Measurements from ENCODE around the gene ZNF831.

ZNF831 gene

GRCh38 chr20:59131551-59132285 is 31.9 kb upstream of the ZNF831 start:
- no peak overlapping the region for H3K4me3 ChIP-seq (ENCODE audit: low read length)
- TF ChIP-seq ZNF274 (IDR thresholded peaks at IDR 0.05; ENCODE audit: low read depth, low read length) = no peak

DNA sequence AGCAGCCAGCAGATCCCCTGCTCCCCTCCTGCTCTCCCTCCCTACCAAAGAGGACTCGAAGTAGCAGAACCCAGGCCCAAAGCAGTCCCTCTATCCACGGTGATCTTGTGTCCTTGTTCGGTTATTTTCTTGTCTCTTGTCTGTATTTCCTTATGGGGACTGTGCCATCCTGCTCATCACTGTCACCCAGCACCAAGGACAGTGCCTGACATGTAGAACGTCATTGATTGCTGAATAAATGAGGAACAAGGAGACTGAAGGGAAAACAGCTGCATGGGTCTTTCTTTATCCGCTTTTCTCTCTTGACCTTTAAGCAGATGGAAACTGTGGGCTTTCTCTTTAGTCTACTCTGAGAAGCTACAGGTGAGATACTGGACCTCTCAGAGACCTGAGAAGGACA is 29.4 kb upstream of the ZNF831 start:
- no peak for TF ChIP-seq ZNF274 (IDR thresholded peaks at IDR 0.05; ENCODE audit: low read depth, low read length)
- no peak overlapping the region for H3K4me3 ChIP-seq (ENCODE audit: low read length)

DNA sequence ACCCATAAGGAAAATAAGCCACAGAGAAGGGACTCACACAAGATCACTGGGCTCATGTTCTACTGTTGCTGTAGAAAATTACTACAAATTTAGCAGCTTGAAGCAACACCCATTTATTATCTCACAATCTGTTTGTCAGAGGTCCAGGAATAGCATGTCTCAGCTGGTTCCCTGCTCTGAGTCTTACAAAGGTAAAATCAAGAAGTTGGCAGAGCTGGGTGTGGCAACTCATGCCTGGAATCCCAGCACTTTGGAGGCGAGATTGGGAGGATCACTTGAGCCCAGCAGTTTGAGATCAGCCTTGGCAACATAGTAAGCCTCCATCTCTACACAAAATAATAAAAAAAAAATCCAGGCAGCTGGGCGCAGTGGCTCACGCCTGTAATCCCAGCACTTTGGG is 28.5 kb upstream of the ZNF831 start:
- no peak for TF ChIP-seq ZNF274 (IDR thresholded peaks at IDR 0.05; ENCODE audit: low read depth, low read length)
- no peak overlapping the region for H3K4me3 ChIP-seq (ENCODE audit: low read length)

GRCh38 chr20:59136027-59136426 is 27.6 kb upstream of the ZNF831 start:
- H3K4me3 ChIP-seq (ENCODE audit: low read length) = no peak overlapping the region
- TF ChIP-seq ZNF274 (IDR thresholded peaks at IDR 0.05; ENCODE audit: low read depth, low read length) = no peak

- no peak for TF ChIP-seq ZNF274 (IDR thresholded peaks at IDR 0.05; ENCODE audit: low read depth, low read length)
These were observed 26.1 kb upstream of the ZNF831 start for GRCh38 chr20:59137532-59137931.

GRCh38 chr20:59138114-59138748 is 25.4 kb upstream of the ZNF831 start:
- no peak for TF ChIP-seq ZNF274 (IDR thresholded peaks at IDR 0.05; ENCODE audit: low read depth, low read length)
- H3K4me3 ChIP-seq (ENCODE audit: low read length) = no peak overlapping the region

More at GRCh38 chr20:59137532-59137931, 26.1 kb upstream of the ZNF831 start:
- no peak overlapping the region for H3K4me3 ChIP-seq (ENCODE audit: low read length)

DNA sequence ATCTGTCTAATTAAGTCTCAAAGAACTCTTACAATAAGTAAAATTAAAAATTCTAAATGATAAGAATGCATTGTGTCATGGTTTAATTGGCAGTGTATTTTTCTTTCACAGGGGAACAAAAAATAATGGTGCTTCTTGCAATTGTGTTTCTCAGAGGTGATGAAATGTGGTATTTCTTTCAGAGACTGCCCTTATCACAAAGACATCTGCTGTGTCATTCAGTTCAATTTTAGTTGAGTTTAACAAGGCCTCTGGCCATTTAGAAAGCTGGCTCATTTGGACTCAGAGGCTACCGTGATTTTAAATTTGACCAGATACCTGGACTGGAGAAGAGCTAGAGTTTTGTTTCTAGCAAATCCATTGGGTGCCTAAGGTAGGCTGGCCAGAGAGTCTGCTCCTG is 23.6 kb upstream of the ZNF831 start:
- TF ChIP-seq ZNF274 (IDR thresholded peaks at IDR 0.05; ENCODE audit: low read depth, low read length) = no peak
- no peak overlapping the region for H3K4me3 ChIP-seq (ENCODE audit: low read length)

GRCh38 chr20:59141818-59142581 is 21.6 kb upstream of the ZNF831 start:
- no peak overlapping the region for H3K4me3 ChIP-seq (ENCODE audit: low read length)

DNA sequence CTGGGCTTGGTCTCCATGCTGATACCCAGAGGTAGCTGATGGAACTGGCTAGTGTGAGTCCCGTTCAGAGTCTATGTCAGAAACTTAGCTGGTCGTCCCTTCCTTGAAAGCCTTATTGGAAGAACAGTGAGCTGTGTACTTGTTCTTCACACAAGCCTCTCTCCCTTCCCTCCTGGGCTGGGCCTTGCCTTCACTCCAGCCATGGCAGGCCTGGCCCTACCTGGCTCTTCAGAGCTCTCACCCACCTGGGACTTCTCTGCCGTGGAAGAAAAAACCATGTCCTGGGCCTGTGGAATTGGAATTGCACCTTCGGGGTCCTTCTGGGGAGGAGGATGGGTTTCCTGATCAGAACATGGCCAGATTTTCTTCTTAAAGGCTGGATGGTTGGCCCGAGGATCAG is 20.3 kb upstream of the ZNF831 start:
- TF ChIP-seq ZNF274 (IDR thresholded peaks at IDR 0.05; ENCODE audit: low read depth, low read length) = no peak
- H3K4me3 ChIP-seq (ENCODE audit: low read length) = no peak overlapping the region

More at GRCh38 chr20:59141818-59142581, 21.6 kb upstream of the ZNF831 start:
- TF ChIP-seq ZNF274 (IDR thresholded peaks at IDR 0.05; ENCODE audit: low read depth, low read length) = no peak

- TF ChIP-seq ZNF274 (IDR thresholded peaks at IDR 0.05; ENCODE audit: low read depth, low read length) = no peak
- H3K4me3 ChIP-seq (ENCODE audit: low read length) = no peak overlapping the region
These were observed 19.3 kb upstream of the ZNF831 start for GRCh38 chr20:59144179-59144830.

DNA sequence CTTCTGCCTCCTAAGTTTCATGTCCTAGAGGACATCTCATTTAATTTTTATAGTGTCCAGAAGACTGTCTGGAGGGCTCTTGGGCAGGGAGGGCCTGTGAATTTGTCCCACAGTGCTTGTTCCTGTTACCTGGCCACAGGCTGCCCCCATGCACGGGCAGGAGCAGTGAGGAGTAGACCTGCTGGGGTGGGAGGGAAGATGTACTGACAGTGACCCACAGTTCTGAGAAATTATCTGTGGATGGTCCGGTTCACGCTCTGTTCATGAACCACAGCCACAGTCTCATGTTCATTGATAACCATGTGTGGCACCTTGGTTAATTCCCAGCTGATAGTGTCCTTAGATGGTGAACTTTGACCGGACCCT is 18.8 kb upstream of the ZNF831 start:
- H3K4me3 ChIP-seq (ENCODE audit: low read length) = no peak overlapping the region
- no peak for TF ChIP-seq ZNF274 (IDR thresholded peaks at IDR 0.05; ENCODE audit: low read depth, low read length)

DNA sequence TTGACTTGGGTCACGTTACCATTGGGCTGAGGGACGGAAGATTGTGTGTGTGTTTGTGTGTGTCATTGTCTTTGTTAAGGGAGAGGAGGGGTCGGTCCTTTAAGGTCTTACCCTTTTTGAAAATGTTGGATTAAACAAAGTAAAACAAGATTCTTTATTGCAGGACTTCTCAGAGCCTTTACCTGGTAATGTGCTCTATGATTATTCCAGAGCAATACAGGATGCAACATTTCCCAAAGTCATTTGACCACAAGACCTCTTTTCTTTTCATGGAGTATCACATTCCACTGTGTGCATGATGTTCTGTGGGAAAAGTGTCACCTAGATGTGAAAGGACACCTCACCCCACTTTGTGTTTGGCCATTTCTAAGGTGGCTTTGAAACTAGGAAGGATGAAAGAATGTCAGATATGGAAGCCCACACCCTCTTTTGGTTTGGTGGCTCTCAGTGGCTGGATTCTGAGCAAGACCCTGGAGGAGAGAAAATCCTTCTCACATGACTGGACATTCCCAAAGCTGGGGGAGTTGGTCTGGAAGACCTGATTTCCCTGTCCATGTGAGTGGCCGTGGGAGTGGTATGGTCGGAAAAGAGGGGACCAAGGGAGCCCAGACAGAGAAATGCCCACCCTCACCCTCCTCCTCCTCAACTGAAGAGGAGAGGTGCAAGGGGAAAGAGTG is 18.2 kb upstream of the ZNF831 start:
- TF ChIP-seq ZNF274 (IDR thresholded peaks at IDR 0.05; ENCODE audit: low read depth, low read length) = no peak
- H3K4me3 ChIP-seq (ENCODE audit: low read length) = no peak overlapping the region

DNA sequence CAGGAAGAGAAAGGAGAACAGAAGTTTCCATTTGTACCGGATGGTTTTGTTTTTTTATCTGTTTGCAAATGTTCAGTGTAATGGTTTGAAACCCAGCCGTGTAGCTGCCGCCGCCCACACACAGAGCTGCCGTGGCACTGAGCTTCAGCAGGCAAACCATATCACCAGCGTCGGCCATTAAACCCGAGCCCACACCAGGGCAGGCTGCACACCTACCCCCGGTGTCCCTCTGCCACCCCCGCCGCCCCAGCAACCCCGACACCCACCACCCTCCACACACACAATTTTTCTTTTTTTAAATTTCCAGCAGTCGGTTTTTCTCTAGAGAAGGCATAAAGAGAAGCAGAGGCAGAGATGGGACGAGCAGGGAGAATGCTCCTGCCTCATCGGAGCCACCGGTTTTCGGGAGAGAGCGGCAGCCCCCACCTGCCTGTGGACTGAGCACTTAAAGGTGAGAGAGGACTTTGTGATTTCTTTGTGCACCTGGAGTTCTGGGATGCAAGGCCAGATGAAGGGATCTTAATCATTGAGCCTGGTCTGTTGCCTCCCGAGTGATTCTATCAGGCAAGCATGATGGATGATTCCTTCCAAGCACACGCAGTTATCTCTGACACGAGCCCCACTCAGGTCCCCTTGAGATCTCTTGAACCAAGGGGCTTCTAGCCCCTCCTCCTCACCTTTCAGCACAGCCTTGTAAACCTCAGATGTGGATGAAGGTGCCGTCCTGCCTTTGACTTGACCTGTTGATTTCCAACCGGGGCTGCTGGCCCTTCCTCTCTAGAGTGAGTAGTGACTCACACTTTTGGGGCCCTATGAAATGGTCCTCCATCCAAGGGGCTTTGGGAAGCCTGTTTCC is 17.5 kb upstream of the ZNF831 start:
- no peak for TF ChIP-seq ZNF274 (IDR thresholded peaks at IDR 0.05; ENCODE audit: low read depth, low read length)
- no peak overlapping the region for H3K4me3 ChIP-seq (ENCODE audit: low read length)
